ENCODE measurements around the gene NBEA.

Gene NBEA

GRCh38 chr13:35225159-35225558 lies 283.1 kb downstream of the NBEA start:
- DNase-seq (ENCODE audit: low read depth): no peak
- H3K4me3 ChIP-seq (ENCODE audit: control insufficient read depth, low read depth, low read length): no peak overlapping the region
- TF ChIP-seq CTCF (IDR thresholded peaks at IDR 0.05; ENCODE audit: control insufficient read depth, insufficient read depth, low read depth, low read length, missing control alignments): no peak

GRCh38 chr13:35225582-35225981 lies 283.5 kb downstream of the NBEA start:
- H3K4me3 ChIP-seq (ENCODE audit: control insufficient read depth, low read depth, low read length): no peak overlapping the region
- no peak for DNase-seq (ENCODE audit: low read depth)
- TF ChIP-seq CTCF (IDR thresholded peaks at IDR 0.05; ENCODE audit: control insufficient read depth, insufficient read depth, low read depth, low read length, missing control alignments): no peak

GRCh38 chr13:35228536-35228935 lies 286.5 kb downstream of the NBEA start:
- TF ChIP-seq CTCF (IDR thresholded peaks at IDR 0.05; ENCODE audit: control insufficient read depth, insufficient read depth, low read depth, low read length, missing control alignments): no peak
- H3K4me3 ChIP-seq (ENCODE audit: control insufficient read depth, low read depth, low read length): no peak overlapping the region
- no peak for DNase-seq (ENCODE audit: low read depth)

- no peak overlapping the region for H3K4me3 ChIP-seq (ENCODE audit: control insufficient read depth, low read depth, low read length)
- DNase-seq (ENCODE audit: low read depth): no peak
- TF ChIP-seq CTCF (IDR thresholded peaks at IDR 0.05; ENCODE audit: control insufficient read depth, insufficient read depth, low read depth, low read length, missing control alignments): no peak
Measured at GRCh38 chr13:35231426-35231825, 289.4 kb downstream of the NBEA start.

GRCh38 chr13:35238274-35238673 lies 296.2 kb downstream of the NBEA start:
- no peak for TF ChIP-seq CTCF (IDR thresholded peaks at IDR 0.05; ENCODE audit: control insufficient read depth, insufficient read depth, low read depth, low read length, missing control alignments)
- DNase-seq (ENCODE audit: low read depth): no peak
- no peak overlapping the region for H3K4me3 ChIP-seq (ENCODE audit: control insufficient read depth, low read depth, low read length)

- TF ChIP-seq CTCF (IDR thresholded peaks at IDR 0.05; ENCODE audit: control insufficient read depth, insufficient read depth, low read depth, low read length, missing control alignments): no peak
- DNase-seq (ENCODE audit: low read depth): no peak
- no peak overlapping the region for H3K4me3 ChIP-seq (ENCODE audit: control insufficient read depth, low read depth, low read length)
Measured at GRCh38 chr13:35252536-35253205, 310.6 kb downstream of the NBEA start.

Measured in AG09309 (cell line).